DND-41 (cell line): Measurements from ENCODE around the gene PANX1.

Experiments
- ATAC-seq: fragments of 200-7000 bp; cut with Tn5 transposase; 3 replicates; pipeline ENCODE4 v1.9.1; 2021; ENCODE audit warnings: low read depth; ENCODE audit not compliant: insufficient read depth
- DNase-seq: peaks from one replicate; pipeline ENCODE4 v3.0.0-alpha.2; 2020
- H2AFZ ChIP-seq: 2 replicates; pipeline ENCODE4 v1.6.0; 2012; ENCODE audit warnings: low read depth, low read length
- H3K27ac ChIP-seq: 2 replicates; pipeline ENCODE4 v1.5.1; 2012; ENCODE audit warnings: low read length, inconsistent platforms
- H3K27me3 ChIP-seq: fragments of 200-600 bp; sonication (generic); 2 replicates; pipeline ENCODE4 v1.6.0; 2012; ENCODE audit warnings: low read length, mild to moderate bottlenecking, inconsistent platforms; ENCODE audit not compliant: insufficient read depth, poor library complexity
- H3K36me3 ChIP-seq: 2 replicates; pipeline ENCODE4 v1.5.1; 2012; ENCODE audit warnings: low read length, inconsistent platforms; ENCODE audit not compliant: insufficient read depth
- H3K4me1 ChIP-seq: 2 replicates; pipeline ENCODE4 v1.5.1; 2012; ENCODE audit warnings: mild to moderate bottlenecking, low read length; ENCODE audit not compliant: insufficient read depth
- H3K4me2 ChIP-seq: 2 replicates; pipeline ENCODE4 v1.6.0; 2012; ENCODE audit warnings: mild to moderate bottlenecking, moderate library complexity, low read length, inconsistent platforms; ENCODE audit not compliant: insufficient read depth
- H3K4me3 ChIP-seq, 2 experiments: fragments of 200-600 bp in 1 of 2; shearing (Covaris generic) in 1 of 2; 2 replicates each; pipeline ENCODE4 v1.5.1; 2012 to 2016; ENCODE audit warnings: inconsistent platforms in 2 of 2, low read length in 2 of 2, mild to moderate bottlenecking in 2 of 2, low read depth in 1 of 2, moderate library complexity in 1 of 2
- H3K79me2 ChIP-seq: 2 replicates; pipeline ENCODE4 v1.6.0; 2012; ENCODE audit warnings: low read length, inconsistent platforms; ENCODE audit not compliant: insufficient read depth
- H3K9ac ChIP-seq: 2 replicates; pipeline ENCODE4 v1.6.0; 2012; ENCODE audit warnings: low read depth, mild to moderate bottlenecking, inconsistent platforms, low read length, moderate library complexity
- H3K9me3 ChIP-seq: 2 replicates; pipeline ENCODE4 v1.5.1; 2012; ENCODE audit warnings: low read length, moderate library complexity, mild to moderate bottlenecking, inconsistent platforms; ENCODE audit not compliant: insufficient read depth, severe bottlenecking
- H4K20me1 ChIP-seq: 2 replicates; pipeline ENCODE4 v1.6.0; 2012; ENCODE audit warnings: low read length; ENCODE audit not compliant: insufficient read depth
- CTCF ChIP-seq: IDR thresholded peaks from 2 replicates; pipeline ENCODE4 v1.5.1; 2012; ENCODE audit warnings: borderline replicate concordance, low read length, moderate library complexity, mild to moderate bottlenecking; ENCODE audit not compliant: poor library complexity, severe bottlenecking; ENCODE audit errors: extremely low read depth
- EZH2 ChIP-seq: IDR thresholded peaks from 3 replicates; pipeline ENCODE4 v1.6.1; 2012; ENCODE audit warnings: borderline replicate concordance, low read depth, mild to moderate bottlenecking, moderate library complexity, low read length, inconsistent platforms; ENCODE audit not compliant: severe bottlenecking

PANX1 gene

GRCh38 chr11:94185416-94186084 lies 56.9 kb downstream of the PANX1 start:
- Histone ChIP-seq H3K27ac (no peak overlapping the region), H3K4me2 (no peak overlapping the region), H3K9ac (no peak overlapping the region), H3K4me1 (no peaks in the 10 kb centered on the region), H3K4me3 (no peak overlapping the region), H3K27me3 (no peaks in the 10 kb centered on the region), H3K36me3 (peaks cover 35% of the 10 kb centered on the region), H3K9me3 (no peaks in the 10 kb centered on the region), H3K79me2 (no peaks in the 10 kb centered on the region), H4K20me1 (no peaks in the 10 kb centered on the region), H2AFZ (no peak overlapping the region)
- TF ChIP-seq CTCF: no peak
- TF ChIP-seq EZH2: no peak
- no peak for DNase-seq
- no peak for ATAC-seq

- no peaks in the 10 kb centered on the region for H3K9me3 ChIP-seq
- H3K4me2 ChIP-seq: no peak overlapping the region
- no peak overlapping the region for H3K27ac ChIP-seq
- no peaks in the 10 kb centered on the region for H3K4me1 ChIP-seq
- H2AFZ ChIP-seq: no peak overlapping the region
- peaks cover 25% of the 10 kb centered on the region for H3K36me3 ChIP-seq
- H3K27me3 ChIP-seq: no peaks in the 10 kb centered on the region
- H3K79me2 ChIP-seq: no peaks in the 10 kb centered on the region
- DNase-seq (no peak), ATAC-seq (peak; percentile 24; the same call in 1 of the 3 replicates)
- H3K4me3 ChIP-seq: no peak overlapping the region
- TF ChIP-seq CTCF: no peak
- no peak for TF ChIP-seq EZH2
- H3K9ac ChIP-seq: no peak overlapping the region
- no peaks in the 10 kb centered on the region for H4K20me1 ChIP-seq
Observed at GRCh38 chr11:94186342-94187203, 57.9 kb downstream of the PANX1 start.

GRCh38 chr11:94193288-94193687 lies 64.6 kb downstream of the PANX1 start:
- Histone ChIP-seq H3K4me2 (no peak overlapping the region), H4K20me1 (no peaks in the 10 kb centered on the region), H2AFZ (no peak overlapping the region), H3K9me3 (no peaks in the 10 kb centered on the region), H3K36me3 (no peaks in the 10 kb centered on the region), H3K9ac (no peak overlapping the region), H3K79me2 (no peaks in the 10 kb centered on the region), H3K27ac (no peak overlapping the region), H3K4me1 (no peaks in the 10 kb centered on the region), H3K4me3 (no peak overlapping the region), H3K27me3 (no peaks in the 10 kb centered on the region)
- no peak for ATAC-seq
- DNase-seq: no peak
- no peak for TF ChIP-seq CTCF
- no peak for TF ChIP-seq EZH2
